Natural killer cell treated with Interleukin-12 subunit alpha and Interleukin-12 subunit beta and Interleukin-15 and Interleukin-18, amount 100 ng/mL, for 72 hours (primary cell): ENCODE data around the gene BICRA. TPM values are rescaled to one million over a fixed set of nuclear protein-coding genes. Genes with fewer than 3 reads are reported as not detected.

Experiments
- ATAC-seq, 2 donors: fragments of 150-1000 bp; cut with Tn5 transposase in 1 of 2; sonication (Bioruptor Pico), chemical (Tn5 transposase) in 1 of 2; 2 replicates each; pipeline ENCODE4 v1.10.0; 2021
- DNase-seq: peaks from one replicate; pipeline ENCODE4 v3.0.0; 2022; ENCODE audit warnings: low spot score
- H3K27ac Mint-ChIP-seq, 2 donors: 1 replicate in 1 of 2; 2 replicates in 1 of 2; pipeline ENCODE4 v1.8.0; 2022; ENCODE audit warnings: mixed read lengths in 2 of 2, mild to moderate bottlenecking in 1 of 2, moderate library complexity in 1 of 2
- H3K27me3 Mint-ChIP-seq, 2 donors: 1 replicate in 1 of 2; 2 replicates in 1 of 2; pipeline ENCODE4 v1.8.0; 2022; ENCODE audit warnings: mixed read lengths in 2 of 2
- H3K36me3 Mint-ChIP-seq: one replicate; pipeline ENCODE4 v1.8.0; 2022; ENCODE audit warnings: mixed read lengths
- H3K4me1 Mint-ChIP-seq, 2 donors: 1 replicate in 1 of 2; 2 replicates in 1 of 2; pipeline ENCODE4 v1.8.0; 2022; ENCODE audit warnings: low read depth in 2 of 2, mixed read lengths in 2 of 2, mild to moderate bottlenecking in 1 of 2
- H3K4me3 Mint-ChIP-seq: one replicate; pipeline ENCODE4 v1.8.0; 2022; ENCODE audit warnings: mixed read lengths
- H3K9me3 Mint-ChIP-seq: 2 replicates; pipeline ENCODE4 v1.8.0; 2022; ENCODE audit warnings: mixed read lengths
- total RNA-seq, 2 donors: library from RNA; stranded (reverse); gene quantifications; one replicate each; pipeline ENCODE4 v1.2.3, GENCODE V29; 2022

The BICRA gene
- total RNA-seq, 2 donors from 2014 or later, result 14.4 to 17.5 TPM

- Mint-ChIP-seq H3K36me3 (no peaks in the 10 kb centered on the region), H3K9me3 (no peaks in the 10 kb centered on the region), H3K27me3 (no peaks in the 10 kb centered on the region), H3K27ac (peak overlapping the region; percentile 35 to 82), H3K4me3 (peak overlapping the region; percentile 65), H3K4me1 (peaks cover 12 to 29% of the 10 kb centered on the region in 2 donors)
- DNase-seq (no peak), ATAC-seq (no peak)
These were observed 1.3 kb downstream of the BICRA start for GRCh38 chr19:47609906-47610894.

GRCh38 chr19:47610902-47611301 is 2.0 kb downstream of the BICRA start:
- H3K9me3 Mint-ChIP-seq, result no peaks in the 10 kb centered on the region

GRCh38 chr19:47613165-47614020 is 4.5 kb downstream of the BICRA start:
- Mint-ChIP-seq H3K4me3 (no peak overlapping the region), H3K27me3 (no peaks in the 10 kb centered on the region), H3K4me1 (peaks cover 15 to 28% of the 10 kb centered on the region in 2 donors), H3K36me3 (no peaks in the 10 kb centered on the region), H3K9me3 (no peaks in the 10 kb centered on the region), H3K27ac (no peak overlapping the region)
- ATAC-seq, result no peak
- no peak for DNase-seq

More at GRCh38 chr19:47610902-47611301, 2.0 kb downstream of the BICRA start:
- Mint-ChIP-seq H3K27me3 (no peaks in the 10 kb centered on the region), H3K36me3 (no peaks in the 10 kb centered on the region), H3K4me3 (peak overlapping the region; percentile 65), H3K27ac (peak overlapping the region; percentile 35 to 82), H3K4me1 (peaks cover 15 to 33% of the 10 kb centered on the region in 2 donors)
- DNase-seq (no peak), ATAC-seq (no peak)

DNA sequence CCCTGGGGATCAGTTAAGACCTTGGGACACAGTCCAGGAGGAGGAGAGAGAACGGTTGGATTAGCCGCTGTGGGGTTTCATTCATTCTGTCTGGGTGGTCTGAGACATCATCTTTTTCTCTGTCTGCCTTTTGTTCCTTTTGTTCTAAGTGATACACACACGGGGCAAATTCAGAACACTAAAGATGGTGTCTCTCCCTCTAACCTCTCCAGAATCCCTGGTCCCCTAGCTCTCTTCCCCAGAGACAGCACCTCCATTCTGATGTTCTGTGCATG is 5.0 kb downstream of the BICRA start:
- Mint-ChIP-seq H3K27ac (no peak overlapping the region), H3K4me1 (peaks cover 15 to 28% of the 10 kb centered on the region in 2 donors), H3K4me3 (no peak overlapping the region), H3K27me3 (no peaks in the 10 kb centered on the region), H3K9me3 (no peaks in the 10 kb centered on the region), H3K36me3 (no peaks in the 10 kb centered on the region)
- ATAC-seq, result no peak
- DNase-seq, result no peak

DNA sequence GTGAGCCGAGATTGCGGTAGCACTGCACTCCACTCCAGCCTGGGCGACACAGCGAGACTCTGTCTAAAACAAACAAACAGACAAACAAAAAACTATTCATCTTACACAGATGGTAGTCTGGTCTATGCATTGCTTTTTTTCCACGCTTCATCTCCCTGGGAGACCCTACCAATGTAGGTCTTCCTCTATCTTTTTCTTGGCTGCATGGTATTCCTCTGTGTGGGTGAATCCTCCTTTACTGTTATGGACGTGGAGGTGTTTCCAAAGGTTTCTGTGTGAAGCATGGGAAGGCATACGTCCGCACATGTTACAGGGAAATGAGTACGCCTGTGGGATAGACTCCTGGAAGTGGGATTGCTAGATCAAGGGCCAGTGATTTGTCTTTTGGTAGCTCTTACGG is 5.6 kb downstream of the BICRA start:
- H3K4me1 Mint-ChIP-seq, result peaks cover 15 to 28% of the 10 kb centered on the region in 2 donors
- no peak overlapping the region for H3K27ac Mint-ChIP-seq
- no peak overlapping the region for H3K4me3 Mint-ChIP-seq

GRCh38 chr19:47615230-47615629 is 6.3 kb downstream of the BICRA start:
- Mint-ChIP-seq H3K27me3 (no peaks in the 10 kb centered on the region), H3K4me3 (no peak overlapping the region), H3K27ac (no peak overlapping the region), H3K36me3 (no peaks in the 10 kb centered on the region), H3K9me3 (no peaks in the 10 kb centered on the region), H3K4me1 (peaks cover 20 to 33% of the 10 kb centered on the region in 2 donors)
- DNase-seq, result no peak
- ATAC-seq, result no peak

More for the DNA sequence above, 5.6 kb downstream of the BICRA start:
- no peaks in the 10 kb centered on the region for H3K9me3 Mint-ChIP-seq
- H3K27me3 Mint-ChIP-seq, result no peaks in the 10 kb centered on the region
- ATAC-seq, result no peak
- no peak for DNase-seq
- H3K36me3 Mint-ChIP-seq, result no peaks in the 10 kb centered on the region

DNA sequence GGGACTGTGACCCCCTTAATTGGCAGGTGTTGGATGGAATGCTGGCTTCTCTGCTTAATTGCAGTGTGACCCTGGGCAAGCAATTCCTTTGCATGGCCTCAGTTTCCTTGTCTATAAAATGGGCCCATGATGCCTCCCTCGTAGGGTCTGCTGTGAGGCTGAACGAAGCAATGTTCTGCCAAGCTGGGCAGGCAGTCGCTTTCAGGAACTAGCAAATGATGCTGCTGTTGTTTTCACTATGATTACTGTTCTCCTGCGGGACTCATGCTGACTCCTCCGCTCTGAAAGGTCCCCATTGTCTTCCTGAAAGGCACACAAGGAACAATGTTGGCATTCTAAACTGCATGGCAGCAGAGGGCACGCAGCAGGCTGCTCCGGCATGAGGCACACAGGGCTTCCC is 6.8 kb downstream of the BICRA start:
- Mint-ChIP-seq H3K4me1 (peaks cover 17 to 31% of the 10 kb centered on the region in 2 donors), H3K27me3 (no peaks in the 10 kb centered on the region), H3K27ac (no peak overlapping the region), H3K9me3 (no peaks in the 10 kb centered on the region), H3K36me3 (no peaks in the 10 kb centered on the region), H3K4me3 (no peak overlapping the region)
- no peak for DNase-seq
- ATAC-seq, result no peak

- no peaks in the 10 kb centered on the region for H3K27me3 Mint-ChIP-seq
- H3K27ac Mint-ChIP-seq, result no peak overlapping the region
- no peaks in the 10 kb centered on the region for H3K9me3 Mint-ChIP-seq
- no peaks in the 10 kb centered on the region for H3K36me3 Mint-ChIP-seq
- no peak for ATAC-seq
- peaks cover 10 to 21% of the 10 kb centered on the region in 2 donors for H3K4me1 Mint-ChIP-seq
- no peak for DNase-seq
- H3K4me3 Mint-ChIP-seq, result no peak overlapping the region
These were observed 9.8 kb downstream of the BICRA start for GRCh38 chr19:47618771-47619170.

- no peaks in the 10 kb centered on the region for H3K36me3 Mint-ChIP-seq
- no peak overlapping the region for H3K27ac Mint-ChIP-seq
- DNase-seq, result no peak
- H3K4me3 Mint-ChIP-seq, result no peak overlapping the region
- H3K4me1 Mint-ChIP-seq, result peaks cover 15 to 20% of the 10 kb centered on the region in 2 donors
- H3K9me3 Mint-ChIP-seq, result no peaks in the 10 kb centered on the region
- no peaks in the 10 kb centered on the region for H3K27me3 Mint-ChIP-seq
- ATAC-seq, result no peak
These were observed 10.8 kb downstream of the BICRA start for GRCh38 chr19:47619763-47620162.

DNA sequence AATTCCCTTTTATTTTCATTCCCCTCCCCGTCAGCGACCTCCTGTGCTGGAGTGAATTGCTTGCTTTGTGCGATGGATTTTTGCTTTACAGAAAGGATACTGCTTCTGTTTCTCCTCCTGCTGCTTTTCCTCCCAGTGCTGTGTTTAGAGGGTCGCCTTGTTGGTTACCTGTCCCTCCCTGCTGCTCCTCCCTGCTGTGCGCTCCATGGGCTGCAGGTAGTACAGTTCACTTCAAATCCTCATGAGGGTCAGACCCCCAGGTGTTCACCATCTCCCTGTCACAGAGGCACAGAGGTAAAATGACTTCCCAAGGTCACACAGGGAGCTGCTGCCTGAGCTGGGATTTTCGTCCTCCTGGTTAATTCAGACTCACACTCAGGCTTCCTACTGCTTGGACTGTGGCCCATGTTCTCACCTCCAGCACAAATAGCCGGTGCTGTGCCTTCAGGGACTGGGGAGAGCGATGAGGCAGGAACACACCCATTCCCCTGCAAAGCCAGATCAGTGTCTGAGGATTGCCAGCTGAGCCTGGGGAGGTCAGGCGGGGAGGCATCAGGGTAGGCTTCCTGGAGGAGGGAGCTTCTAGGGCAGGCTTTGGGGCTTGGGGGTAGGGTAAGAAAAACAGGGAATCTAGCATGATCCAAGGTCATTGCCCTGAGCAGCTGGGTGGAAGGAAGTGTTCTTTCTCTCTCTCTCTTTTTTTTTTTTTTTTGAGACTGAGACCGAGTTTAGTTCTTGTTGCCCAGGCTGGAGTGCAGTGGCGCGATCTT is 14.4 kb downstream of the BICRA start:
- Mint-ChIP-seq H3K4me1 (peaks cover 16 to 27% of the 10 kb centered on the region in 2 donors), H3K27me3 (no peaks in the 10 kb centered on the region), H3K27ac (no peak overlapping the region), H3K36me3 (no peaks in the 10 kb centered on the region), H3K9me3 (no peaks in the 10 kb centered on the region), H3K4me3 (no peak overlapping the region)
- ATAC-seq, result no peak
- no peak for DNase-seq

DNA sequence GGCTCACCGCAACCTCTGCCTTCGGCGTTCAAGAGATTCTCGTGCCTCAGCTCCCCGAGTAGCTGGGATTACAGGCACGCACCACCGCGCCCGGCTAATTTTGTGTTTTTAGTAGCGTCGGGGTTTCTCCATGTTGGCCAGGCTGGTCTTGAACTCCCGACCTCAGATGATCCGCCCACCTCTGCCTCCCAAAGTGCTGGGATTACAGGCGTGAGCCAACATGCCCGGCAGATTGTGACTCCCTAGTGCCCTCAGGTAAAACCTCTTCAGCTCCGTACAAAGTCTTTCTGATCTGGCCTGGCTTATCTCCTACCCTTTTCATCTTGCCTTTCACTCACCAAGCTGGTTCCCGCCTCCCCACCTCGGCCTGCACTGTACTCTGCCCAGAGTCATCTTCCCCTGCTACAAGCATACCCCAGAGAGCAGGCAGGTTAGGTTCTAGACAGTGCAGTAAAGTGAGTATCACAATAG is 15.0 kb downstream of the BICRA start:
- H3K27ac Mint-ChIP-seq, result no peak overlapping the region
- peaks cover 16 to 29% of the 10 kb centered on the region in 2 donors for H3K4me1 Mint-ChIP-seq
- no peak overlapping the region for H3K4me3 Mint-ChIP-seq
- DNase-seq (no peak), ATAC-seq (no peak)
- no peaks in the 10 kb centered on the region for H3K36me3 Mint-ChIP-seq
- no peaks in the 10 kb centered on the region for H3K27me3 Mint-ChIP-seq
- H3K9me3 Mint-ChIP-seq, result no peaks in the 10 kb centered on the region

DNA sequence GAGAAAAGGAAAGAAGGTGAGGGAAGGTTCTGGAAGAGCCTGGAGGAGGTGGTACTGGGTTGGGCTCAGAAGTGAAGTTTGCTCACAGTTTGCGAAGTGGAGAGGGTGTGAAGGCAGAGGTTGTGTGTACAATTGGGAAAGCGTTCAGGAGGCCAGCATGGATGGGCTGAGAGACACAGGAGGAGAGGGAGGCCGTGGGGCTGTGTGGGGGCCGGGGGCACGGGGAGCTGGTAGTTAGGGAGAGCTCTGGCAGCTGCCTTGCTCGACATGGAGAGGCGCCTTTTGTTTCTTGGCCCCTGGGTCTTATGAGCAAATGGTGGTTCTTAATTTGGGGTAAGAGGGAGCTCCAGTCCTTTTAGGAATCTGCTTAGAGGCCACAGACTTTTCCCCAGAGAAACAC is 16.7 kb downstream of the BICRA start:
- H3K27ac Mint-ChIP-seq, result peak overlapping the region in 1 of 2 donors; percentile 9
- ATAC-seq (no peak), DNase-seq (no peak)
- H3K4me1 Mint-ChIP-seq, result peaks cover 11 to 30% of the 10 kb centered on the region in 2 donors
- no peaks in the 10 kb centered on the region for H3K9me3 Mint-ChIP-seq
- H3K4me3 Mint-ChIP-seq, result no peak overlapping the region
- H3K27me3 Mint-ChIP-seq, result no peaks in the 10 kb centered on the region
- no peaks in the 10 kb centered on the region for H3K36me3 Mint-ChIP-seq

- Mint-ChIP-seq H3K4me3 (no peak overlapping the region), H3K9me3 (no peaks in the 10 kb centered on the region), H3K27me3 (no peaks in the 10 kb centered on the region), H3K4me1 (peaks cover 11 to 33% of the 10 kb centered on the region in 2 donors), H3K27ac (no peak overlapping the region), H3K36me3 (no peaks in the 10 kb centered on the region)
- no peak for ATAC-seq
- no peak for DNase-seq
These were observed 17.3 kb downstream of the BICRA start for GRCh38 chr19:47626238-47626637.
